ENCODE results near the gene GOLIM4. TPM values are rescaled to one million over a fixed set of nuclear protein-coding genes. Genes with fewer than 3 reads are reported as not detected.

The GOLIM4 gene
- total and polyA plus RNA-seq, 2 of the 13 experiments (the other 11 are each of a cell fraction or from before 2014, with no cell fraction given) = 10.9 to 47.7 TPM

GRCh38 chr3:168095611-168096209, at the start of gene GOLIM4 (continued):
- TF ChIP-seq MAF1 (CRISPR knock-in tag; IDR thresholded peaks at IDR 0.05; ENCODE audit: borderline replicate concordance) (no peak), ZFP41 (CRISPR knock-in tag; IDR thresholded peaks at IDR 0.05; ENCODE audit: borderline replicate concordance) (no peak; the same call in 1 of the 2 replicates), KLF9 (CRISPR knock-in tag; IDR thresholded peaks at IDR 0.05; ENCODE audit: low read depth) (no peak), KDM3A (CRISPR knock-in tag; IDR thresholded peaks at IDR 0.05; ENCODE audit: low read depth) (peak; percentile 67), HES4 (CRISPR knock-in tag; IDR thresholded peaks at IDR 0.05; ENCODE audit: borderline replicate concordance) (peak; percentile 81), PRDM15 (CRISPR knock-in tag; IDR thresholded peaks at IDR 0.05) (no peak), RNF219 (CRISPR knock-in tag; IDR thresholded peaks at IDR 0.05) (no peak), ZNF776 (CRISPR knock-in tag; IDR thresholded peaks at IDR 0.05) (no peak), HOXA5 (CRISPR knock-in tag; IDR thresholded peaks at IDR 0.05) (no peak), HNF1A (IDR thresholded peaks at IDR 0.05; ENCODE audit: low read depth) (no peak), HNF1A (CRISPR knock-in tag; IDR thresholded peaks at IDR 0.05; ENCODE audit: borderline replicate concordance) (peak; percentile 52; the same call in 1 of the 2 replicates), BCL6 (CRISPR knock-in tag; IDR thresholded peaks at IDR 0.05) (peak; percentile 10; the same call in 1 of the 2 replicates), ZBTB10 (CRISPR knock-in tag; IDR thresholded peaks at IDR 0.05; ENCODE audit: borderline replicate concordance) (no peak; the same call in 1 of the 2 replicates), ESRRA (CRISPR knock-in tag; IDR thresholded peaks at IDR 0.05; ENCODE audit: low read depth) (no peak), CHD2 (IDR thresholded peaks at IDR 0.05; ENCODE audit: low read depth, low read length) (peak; percentile 43; the same call in 1 of the 2 replicates), ZNF549 (CRISPR knock-in tag; IDR thresholded peaks at IDR 0.05) (no peak), FLYWCH1 (CRISPR knock-in tag; IDR thresholded peaks at IDR 0.05) (no peak)

Data from HepG2 (cell line).